GM21717 (cell line): ENCODE measurements around the gene KCTD1.

Source experiments
- ATAC-seq: cut with Tn5 transposase; IDR thresholded peaks from one replicate; pipeline ENCODE4 v1.9.1; 2021; ENCODE audit warnings: mild to moderate bottlenecking, moderate library complexity; ENCODE audit not compliant: unreplicated experiment

Gene KCTD1

GRCh38 chr18:26524504-26525351 lies 23.6 kb downstream of the KCTD1 start:
- ATAC-seq = no peak

- no peak for ATAC-seq
Observed at GRCh38 chr18:26524002-26524401, 24.4 kb downstream of the KCTD1 start.

- ATAC-seq = no peak
Observed at GRCh38 chr18:26521617-26522016, 26.7 kb downstream of the KCTD1 start.

GRCh38 chr18:26520974-26521373 lies 27.4 kb downstream of the KCTD1 start:
- ATAC-seq = no peak

GRCh38 chr18:26519114-26519513 lies 29.2 kb downstream of the KCTD1 start:
- ATAC-seq = no peak

- no peak for ATAC-seq
Observed at GRCh38 chr18:26516964-26517363, 31.4 kb downstream of the KCTD1 start.

GRCh38 chr18:26515643-26516487 lies 32.5 kb downstream of the KCTD1 start:
- no peak for ATAC-seq

- ATAC-seq = no peak
Observed at GRCh38 chr18:26511339-26512071, 36.8 kb downstream of the KCTD1 start.

GRCh38 chr18:26510337-26510736 lies 38.0 kb downstream of the KCTD1 start:
- no peak for ATAC-seq

- ATAC-seq = no peak
Observed at GRCh38 chr18:26506012-26506411, 42.3 kb downstream of the KCTD1 start.

- ATAC-seq = no peak
Observed at GRCh38 chr18:26504831-26505230, 43.5 kb downstream of the KCTD1 start.

- ATAC-seq = no peak
Observed at GRCh38 chr18:26503382-26503781, 45.0 kb downstream of the KCTD1 start.

- no peak for ATAC-seq
Observed at GRCh38 chr18:26502823-26503222, 45.5 kb downstream of the KCTD1 start.

- no peak for ATAC-seq
Observed at GRCh38 chr18:26497866-26498265, 50.5 kb downstream of the KCTD1 start.

GRCh38 chr18:26496528-26496927 lies 51.8 kb downstream of the KCTD1 start:
- no peak for ATAC-seq

- ATAC-seq = no peak
Observed at GRCh38 chr18:26495287-26495686, 53.1 kb downstream of the KCTD1 start.

- no peak for ATAC-seq
Observed at GRCh38 chr18:26493021-26493420, 55.3 kb downstream of the KCTD1 start.

GRCh38 chr18:26491194-26491816 lies 57.0 kb downstream of the KCTD1 start:
- ATAC-seq = no peak

- ATAC-seq = no peak
Observed at GRCh38 chr18:26489881-26490280, 58.5 kb downstream of the KCTD1 start.

- no peak for ATAC-seq
Observed at GRCh38 chr18:26489191-26489590, 59.2 kb downstream of the KCTD1 start.
